Measurements from ENCODE around the gene RPL36.
A peak's percentile ranks its signal among the peaks of the same experiment; 100 is the strongest.
"Not testable (repeated sequence)": the region's sequence is repeated elsewhere in the genome, so short reads cannot be mapped to it uniquely, and the experiment has no call there.

RPL36 gene

GRCh38 chr19:5684694-5685430 is 5.2 kb upstream of the RPL36 start:
- no peak for DNase-seq (ENCODE audit: extremely low spot score)
- ChIA-PET POLR2A (no interaction called here), CTCF (no interaction called here)
- no peak for TF ChIP-seq ZNF384 (IDR thresholded peaks at IDR 0.05)
- no peak for TF ChIP-seq ELF4 (IDR thresholded peaks at IDR 0.05)
- no peak for TF ChIP-seq NFRKB (IDR thresholded peaks at IDR 0.05)
- TF ChIP-seq FOXA1 (IDR thresholded peaks at IDR 0.05), result no peak
- no peak for TF ChIP-seq TARDBP (IDR thresholded peaks at IDR 0.05)
- no peak for TF ChIP-seq ARNT (IDR thresholded peaks at IDR 0.05)
- TF ChIP-seq SP1 (IDR thresholded peaks at IDR 0.05), result no peak
- TF ChIP-seq CTBP1 (IDR thresholded peaks at IDR 0.05; ENCODE audit: borderline replicate concordance), result no peak
- no peak for TF ChIP-seq SUZ12 (IDR thresholded peaks at IDR 0.05)
- no peak for TF ChIP-seq LEF1 (IDR thresholded peaks at IDR 0.05; ENCODE audit: borderline replicate concordance)
- TF ChIP-seq FOXK2 (IDR thresholded peaks at IDR 0.05), result no peak
- no peak for TF ChIP-seq BHLHE40 (IDR thresholded peaks at IDR 0.05; ENCODE audit: borderline replicate concordance)
- TF ChIP-seq L3MBTL2 (conservative IDR thresholded peaks at IDR 0.05), result no peak
- no peak for TF ChIP-seq HDGF (IDR thresholded peaks at IDR 0.05; ENCODE audit: borderline replicate concordance)
- no peak for TF ChIP-seq FOXM1 (IDR thresholded peaks at IDR 0.05; ENCODE audit: borderline replicate concordance)
- TF ChIP-seq PKNOX1 (IDR thresholded peaks at IDR 0.05), result no peak

GRCh38 chr19:5686326-5686646 is 3.8 kb upstream of the RPL36 start:
- TF ChIP-seq FOXK2 (IDR thresholded peaks at IDR 0.05), result no peak
- TF ChIP-seq L3MBTL2 (conservative IDR thresholded peaks at IDR 0.05), result no peak
- no peak for TF ChIP-seq HDGF (IDR thresholded peaks at IDR 0.05; ENCODE audit: borderline replicate concordance)
- no peak for TF ChIP-seq BHLHE40 (IDR thresholded peaks at IDR 0.05; ENCODE audit: borderline replicate concordance)
- TF ChIP-seq CTBP1 (IDR thresholded peaks at IDR 0.05; ENCODE audit: borderline replicate concordance), result no peak
- TF ChIP-seq LEF1 (IDR thresholded peaks at IDR 0.05; ENCODE audit: borderline replicate concordance), result no peak
- TF ChIP-seq ELF4 (IDR thresholded peaks at IDR 0.05), result no peak
- TF ChIP-seq SUZ12 (IDR thresholded peaks at IDR 0.05), result no peak
- TF ChIP-seq NFRKB (IDR thresholded peaks at IDR 0.05), result no peak
- TF ChIP-seq FOXM1 (IDR thresholded peaks at IDR 0.05; ENCODE audit: borderline replicate concordance), result no peak
- TF ChIP-seq SP1 (IDR thresholded peaks at IDR 0.05), result no peak; the same call in 1 of the 2 replicates
- no peak for TF ChIP-seq ARNT (IDR thresholded peaks at IDR 0.05)
- no peak for TF ChIP-seq PKNOX1 (IDR thresholded peaks at IDR 0.05)
- TF ChIP-seq ZNF384 (IDR thresholded peaks at IDR 0.05), result no peak
- TF ChIP-seq TARDBP (IDR thresholded peaks at IDR 0.05), result no peak
- TF ChIP-seq FOXA1 (IDR thresholded peaks at IDR 0.05), result no peak
- DNase-seq (ENCODE audit: extremely low spot score), result no peak
- CTCF ChIA-PET, result interaction anchor here (0.6 to 0.9 kb wide), 2 partner anchors 32 to 73 kb away, joined by 3 read pairs; no protein-coding TSS in a partner anchor
- POLR2A ChIA-PET, result interaction anchor here (1.0 to 4.2 kb wide), 7 partner anchors 10 to 218 kb away, joined by 3 to 49 read pairs (median 8); partner anchors contain the start of genes CATSPERD, LONP1, NDUFA11 and SAFB

- TF ChIP-seq FOXA1 (IDR thresholded peaks at IDR 0.05) (no peak), FOXK2 (IDR thresholded peaks at IDR 0.05) (no peak), PKNOX1 (IDR thresholded peaks at IDR 0.05) (peak; percentile 89), SP1 (IDR thresholded peaks at IDR 0.05) (peak; percentile 87), TARDBP (IDR thresholded peaks at IDR 0.05) (no peak), ELF4 (IDR thresholded peaks at IDR 0.05) (no peak), LEF1 (IDR thresholded peaks at IDR 0.05; ENCODE audit: borderline replicate concordance) (no peak)
- CTCF ChIA-PET, result interaction anchor here (0.6 to 1.1 kb wide), 7 partner anchors 28 to 108 kb away, joined by 3 to 5 read pairs (median 3); partner anchors contain the start of gene DUS3L
- POLR2A ChIA-PET, result interaction anchor here (0.8 to 4.2 kb wide), 8 partner anchors 11 to 217 kb away, joined by 3 to 49 read pairs (median 6); partner anchors contain the start of genes CATSPERD, DUS3L, LONP1 and NDUFA11
- peak; percentile 94 for DNase-seq (ENCODE audit: extremely low spot score)
Observed at GRCh38 chr19:5686647-5687359, 3.3 kb upstream of the RPL36 start.

GRCh38 chr19:5687360-5688198 is 2.5 kb upstream of the RPL36 start:
- POLR2A ChIA-PET, result interaction anchor here (0.8 to 4.2 kb wide), 7 partner anchors 11 to 104 kb away, joined by 3 to 49 read pairs (median 8); partner anchors contain the start of genes CATSPERD, DUS3L, LONP1 and SAFB
- CTCF ChIA-PET, result interaction anchor here (0.6 to 1.1 kb wide), 6 partner anchors 16 to 107 kb away, joined by 3 to 5 read pairs (median 3); partner anchors contain the start of gene DUS3L

GRCh38 chr19:5688262-5688881 is 1.7 kb upstream of the RPL36 start:
- DNase-seq (ENCODE audit: extremely low spot score), result not testable (repeated sequence)
- ChIA-PET CTCF (interaction anchor here (1.6 kb wide), 2 partner anchors 19 to 30 kb away, joined by 4 to 6 read pairs; no protein-coding TSS in a partner anchor), POLR2A (interaction anchor here (1.7 to 4.2 kb wide), 3 partner anchors 10 to 32 kb away, joined by 14 to 49 read pairs (median 29); partner anchors contain the start of genes CATSPERD and LONP1)

More at GRCh38 chr19:5687360-5688198, 2.5 kb upstream of the RPL36 start:
- no peak for TF ChIP-seq SP1 (IDR thresholded peaks at IDR 0.05)
- no peak for TF ChIP-seq CTBP1 (IDR thresholded peaks at IDR 0.05; ENCODE audit: borderline replicate concordance)
- no peak for TF ChIP-seq FOXA1 (IDR thresholded peaks at IDR 0.05)
- no peak for TF ChIP-seq TARDBP (IDR thresholded peaks at IDR 0.05)
- TF ChIP-seq FOXK2 (IDR thresholded peaks at IDR 0.05), result no peak
- TF ChIP-seq PKNOX1 (IDR thresholded peaks at IDR 0.05), result 0 out of 2 replicates have a peak, but pooled peaks have one; percentile 38
- TF ChIP-seq BHLHE40 (IDR thresholded peaks at IDR 0.05; ENCODE audit: borderline replicate concordance), result no peak
- TF ChIP-seq LEF1 (IDR thresholded peaks at IDR 0.05; ENCODE audit: borderline replicate concordance), result no peak
- TF ChIP-seq L3MBTL2 (conservative IDR thresholded peaks at IDR 0.05), result peak; percentile 80
- no peak for TF ChIP-seq FOXM1 (IDR thresholded peaks at IDR 0.05; ENCODE audit: borderline replicate concordance)
- no peak for TF ChIP-seq ARNT (IDR thresholded peaks at IDR 0.05)
- no peak for DNase-seq (ENCODE audit: extremely low spot score)

All from HEK293T (cell line).